NCI-H748 (cell line): Measurements from ENCODE around the gene EMC8.
A peak's percentile ranks its signal among the peaks of the same experiment; 100 is the strongest.
"Not testable (repeated sequence)": the region's sequence is repeated elsewhere in the genome, so short reads cannot be mapped to it uniquely, and the experiment has no call there.

Experiments used
- DNase-seq: peaks from one replicate; lab custom pipeline; 2025; ENCODE audit not compliant: unreplicated experiment; lab: John Stamatoyannopoulos, UW

The EMC8 gene

GRCh38 chr16:85816159-85816558 is 16.8 kb upstream of the EMC8 start:
- no peak for DNase-seq

- no peak for DNase-seq
Measured at GRCh38 chr16:85812811-85813700, 13.7 kb upstream of the EMC8 start.

DNA sequence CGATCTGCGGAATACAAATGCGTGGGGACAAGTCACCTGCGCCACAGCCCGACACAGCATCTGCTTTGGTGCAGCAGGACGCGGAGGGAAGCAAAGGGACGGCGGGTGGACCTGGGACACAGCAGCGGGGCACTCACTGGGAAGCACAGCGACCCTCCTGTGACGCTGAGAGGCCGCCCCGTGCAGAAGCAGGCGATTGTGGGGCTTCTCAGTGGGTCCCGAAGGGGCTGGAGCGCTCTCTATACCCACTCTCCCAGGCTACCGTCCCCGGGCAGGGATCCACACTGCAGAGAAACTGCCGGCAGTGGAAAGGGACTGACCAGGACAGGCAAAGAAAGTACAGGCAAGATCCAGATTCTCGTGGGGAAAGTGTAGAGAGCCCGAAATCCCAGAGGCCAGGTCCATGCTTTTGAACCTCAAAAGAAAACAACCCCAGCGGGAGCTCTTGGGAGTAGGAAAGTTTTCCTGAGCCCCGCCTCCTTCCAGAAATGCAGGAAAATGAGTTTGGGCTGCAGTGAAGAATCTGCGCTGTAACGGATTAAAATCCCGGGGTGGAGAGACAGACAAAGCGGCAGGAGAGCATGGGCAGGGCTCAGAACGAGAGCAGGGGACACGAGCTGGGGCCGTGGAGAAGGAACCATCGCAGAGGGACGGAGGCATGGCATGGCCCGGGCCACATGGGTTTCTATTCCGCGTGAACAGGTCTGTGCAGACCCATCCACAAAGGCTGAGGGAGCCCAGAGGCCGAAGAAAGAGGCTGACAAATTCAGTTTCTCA is 12.9 kb upstream of the EMC8 start:
- DNase-seq, result no peak

DNA sequence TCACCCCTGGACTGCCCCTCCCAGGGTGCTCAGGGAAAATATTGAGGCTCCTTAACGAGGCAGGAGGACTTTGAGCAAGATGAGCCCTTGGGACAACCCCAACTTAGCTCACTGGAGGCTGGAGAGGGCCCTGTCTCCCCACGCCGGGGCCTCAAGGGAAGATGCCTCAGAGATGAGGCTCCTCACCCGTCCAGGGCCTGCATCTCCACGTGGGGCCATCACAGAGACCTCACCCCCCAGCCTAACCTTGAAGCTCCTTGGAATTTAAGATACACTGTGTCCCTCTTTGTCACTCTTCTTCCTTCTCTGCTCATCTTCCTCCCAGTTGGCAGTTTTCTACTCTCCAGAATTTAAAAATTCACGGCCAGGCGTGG is 11.4 kb upstream of the EMC8 start:
- no peak for DNase-seq

- no peak for DNase-seq
Measured at GRCh38 chr16:85810097-85810741, 10.9 kb upstream of the EMC8 start.

- DNase-seq, result no peak
Measured at GRCh38 chr16:85809645-85810044, 10.3 kb upstream of the EMC8 start.

DNA sequence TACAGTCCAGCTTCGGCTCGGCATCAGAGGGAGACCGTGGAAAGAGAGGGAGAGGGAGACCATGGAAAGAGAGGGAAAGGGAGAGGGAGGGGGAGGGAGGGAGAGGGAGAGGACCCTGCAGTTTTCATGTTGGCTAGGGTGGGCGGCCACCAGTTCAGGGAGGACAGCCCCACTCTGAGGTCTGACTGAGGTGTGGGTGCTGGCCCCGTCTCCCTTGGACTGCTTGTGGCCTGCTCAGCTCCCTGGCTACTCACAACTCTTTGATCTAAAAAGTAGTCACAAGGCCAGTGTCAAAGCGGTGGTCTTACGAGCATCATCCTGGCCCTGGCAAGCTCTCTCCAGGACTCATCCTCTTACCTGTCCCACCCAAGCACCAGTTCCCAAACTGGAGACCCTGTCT is 9.6 kb upstream of the EMC8 start:
- no peak for DNase-seq

DNA sequence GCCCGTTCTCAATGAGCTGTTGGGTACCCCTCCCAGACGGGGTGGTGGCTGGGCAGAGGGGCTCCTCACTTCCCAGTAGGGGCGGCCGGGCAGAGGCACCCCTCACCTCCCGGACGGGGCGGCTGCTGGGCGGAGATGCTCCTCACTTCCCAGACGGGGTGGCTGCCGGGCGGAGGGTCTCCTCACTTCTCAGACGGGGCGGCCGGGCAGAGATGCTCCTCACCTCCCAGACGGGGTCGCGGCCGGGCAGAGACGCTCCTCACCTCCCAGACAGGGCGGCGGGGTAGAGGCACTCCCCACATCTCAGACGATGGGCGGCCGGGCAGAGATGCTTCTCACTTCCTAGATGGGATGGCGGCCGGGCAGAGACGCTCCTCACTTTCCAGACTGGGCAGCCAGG is 8.8 kb upstream of the EMC8 start:
- DNase-seq, result not testable (repeated sequence)

- not testable (repeated sequence) for DNase-seq
Measured at GRCh38 chr16:85807340-85807739, 8.0 kb upstream of the EMC8 start.

- no peak for DNase-seq
Measured at GRCh38 chr16:85806539-85806938, 7.2 kb upstream of the EMC8 start.

DNA sequence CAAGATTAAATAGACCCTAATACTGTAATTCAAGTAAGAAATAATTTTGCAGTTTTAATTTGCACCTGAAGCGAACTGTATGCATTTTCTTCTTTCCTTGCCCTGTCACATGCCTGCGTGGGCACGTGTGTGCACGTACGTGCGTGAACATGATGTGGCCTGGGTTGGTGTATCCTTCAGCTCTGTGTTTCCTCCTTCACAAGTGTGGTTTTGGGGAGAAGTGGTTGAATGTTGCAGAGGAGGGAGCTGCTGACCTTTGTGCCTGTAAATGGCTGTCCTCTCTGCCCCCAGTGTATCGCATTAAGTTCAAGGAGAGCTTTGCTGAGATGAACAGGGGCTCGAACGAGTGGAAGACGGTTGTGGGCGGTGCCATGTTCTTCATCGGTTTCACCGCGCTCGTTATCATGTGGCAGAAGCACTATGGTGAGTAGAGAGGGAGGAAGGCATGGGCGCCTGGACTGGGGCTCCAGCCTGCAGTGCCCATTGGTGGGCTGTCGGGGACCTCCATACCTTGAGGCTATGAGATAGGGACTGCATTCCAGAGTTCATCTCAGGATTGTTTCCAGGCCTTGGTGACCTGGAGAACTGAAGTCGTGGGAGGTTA is 6.2 kb upstream of the EMC8 start:
- no peak for DNase-seq

- DNase-seq, result no peak
Measured at GRCh38 chr16:85803570-85803969, 4.2 kb upstream of the EMC8 start.

GRCh38 chr16:85800321-85800669 is 951 bp upstream of the EMC8 start:
- DNase-seq, result no peak

DNA sequence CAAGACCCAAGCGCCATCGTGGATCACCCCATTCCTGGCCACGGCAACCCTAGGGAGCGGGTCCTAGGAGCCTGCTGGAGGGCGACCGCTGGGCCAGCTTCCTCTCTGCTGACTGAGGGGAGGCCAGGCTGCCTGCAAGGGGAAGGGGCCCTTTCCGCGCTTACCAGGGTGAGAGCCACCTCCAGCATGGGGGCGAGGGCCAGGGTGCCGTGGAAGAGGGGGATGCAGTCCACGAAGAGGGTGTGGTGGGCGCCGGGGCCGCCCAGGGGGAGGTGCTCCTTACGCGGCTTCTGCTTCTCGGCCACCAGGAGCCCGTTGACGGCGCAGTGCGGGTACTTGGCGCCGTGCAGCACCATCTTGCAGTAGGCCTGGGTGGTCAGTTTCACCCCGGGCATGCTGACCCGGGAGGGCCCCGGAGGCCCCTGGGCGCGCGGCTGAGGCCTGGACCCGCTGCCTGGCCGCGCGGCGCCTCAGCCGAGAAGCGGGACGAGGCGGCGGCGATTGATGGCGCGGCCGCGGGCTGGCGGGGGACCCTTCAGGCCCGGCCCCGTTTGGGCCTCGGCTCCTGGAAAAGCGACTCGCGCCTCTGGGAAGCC is 345 bp downstream of the EMC8 start:
- peak; percentile 33 for DNase-seq

DNA sequence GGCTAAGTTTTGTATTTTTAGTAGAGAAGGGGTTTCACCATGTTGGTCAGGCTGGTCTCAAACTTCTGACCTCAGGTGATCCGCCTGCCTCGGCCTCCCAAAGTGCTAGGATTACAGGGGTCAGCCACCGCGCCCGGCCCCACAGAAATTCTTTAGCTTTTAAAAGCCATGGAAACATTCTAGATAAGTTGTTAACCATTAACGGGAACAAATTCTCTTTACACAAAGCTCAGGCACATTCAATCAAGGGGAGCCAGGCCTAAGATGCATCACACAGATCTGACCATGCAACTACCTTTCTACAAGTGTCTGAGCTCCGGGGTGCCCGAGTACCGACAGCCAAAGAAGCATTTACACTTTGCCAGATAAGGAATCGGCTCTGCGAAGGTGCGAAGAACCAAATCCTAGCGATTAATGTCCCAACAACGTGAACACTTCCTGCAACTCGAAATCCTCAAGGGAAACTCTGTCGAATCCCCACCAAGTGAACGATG is 1.0 kb downstream of the EMC8 start:
- no peak for DNase-seq

DNA sequence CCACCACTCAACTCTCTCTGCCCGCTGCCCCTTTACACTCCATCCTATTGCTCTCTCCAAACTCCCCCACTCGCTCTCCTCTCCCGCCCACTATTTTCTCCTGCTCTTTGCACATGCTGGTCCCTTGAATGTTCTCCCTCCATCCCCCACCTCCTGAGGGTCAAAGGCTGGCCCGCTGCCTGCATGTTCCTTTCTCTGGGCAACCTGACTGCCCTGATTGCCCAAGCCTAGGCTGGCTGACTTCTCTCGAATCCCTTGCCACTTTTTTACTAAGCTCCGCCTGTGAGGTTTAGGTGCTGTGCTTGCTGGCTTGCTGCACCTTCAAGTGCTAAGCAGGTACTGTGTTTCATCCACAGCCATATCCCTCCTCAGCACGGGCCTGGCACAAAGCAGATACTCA is 2.7 kb downstream of the EMC8 start:
- DNase-seq, result no peak

- no peak for DNase-seq
Measured at GRCh38 chr16:85796152-85796551, 3.2 kb downstream of the EMC8 start.

- no peak for DNase-seq
Measured at GRCh38 chr16:85794696-85795095, 4.6 kb downstream of the EMC8 start.

- DNase-seq, result no peak
Measured at GRCh38 chr16:85793662-85794298, 5.6 kb downstream of the EMC8 start.

DNA sequence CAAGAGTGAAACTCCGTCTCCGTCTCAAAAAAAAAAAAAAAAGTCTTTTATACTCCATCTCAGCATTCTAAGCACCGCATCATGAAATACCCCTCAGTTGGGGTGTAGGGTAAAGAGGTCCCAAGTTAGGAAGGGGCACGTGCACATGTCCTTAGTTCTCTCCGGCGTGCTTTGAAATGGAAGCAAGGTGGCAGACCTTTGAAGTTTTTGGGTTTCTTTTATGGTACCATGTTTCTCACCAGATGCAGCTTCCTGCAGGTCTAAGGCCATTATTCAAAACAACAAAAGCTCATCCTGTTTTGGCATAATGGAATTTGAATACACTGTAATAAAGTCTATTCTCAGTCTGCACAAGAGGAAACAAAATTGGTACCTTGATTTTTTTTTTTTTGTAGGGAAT is 9.6 kb downstream of the EMC8 start:
- no peak for DNase-seq
